GM12874 (cell line): ENCODE data around the gene ITGA2B.

ENCODE experiments used
- TF ChIP-seq, protein P1 (sequence below): IDR thresholded peaks from 2 replicates; pipeline ENCODE4 v1.5.1; 2011; ENCODE audit warnings: low read depth, mild to moderate bottlenecking, control low read depth, low read length, moderate library complexity; ENCODE audit not compliant: insufficient read depth

ITGA2B gene

DNA sequence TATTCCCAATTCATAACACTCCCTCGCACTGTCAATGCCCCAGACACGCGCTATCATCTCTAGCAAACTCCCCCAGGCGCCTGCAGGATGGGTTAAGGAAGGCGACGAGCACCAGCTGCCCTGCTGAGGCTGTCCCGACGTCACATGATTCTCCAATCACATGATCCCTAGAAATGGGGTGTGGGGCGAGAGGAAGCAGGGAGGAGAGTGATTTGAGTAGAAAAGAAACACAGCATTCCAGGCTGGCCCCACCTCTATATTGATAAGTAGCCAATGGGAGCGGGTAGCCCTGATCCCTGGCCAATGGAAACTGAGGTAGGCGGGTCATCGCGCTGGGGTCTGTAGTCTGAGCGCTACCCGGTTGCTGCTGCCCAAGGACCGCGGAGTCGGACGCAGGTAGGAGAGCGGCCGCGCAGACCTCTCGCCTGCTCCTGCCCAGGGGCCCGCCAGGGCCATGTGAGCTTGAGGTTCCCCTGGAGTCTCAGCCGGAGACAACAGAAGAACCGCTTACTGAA, 44.5 kb downstream of the ITGA2B start, which contains the start of gene GRN:
Gene GRN (plus strand): TSS at position 364 of the 515 bp plus-strand sequence. CDS start 3,863 bp downstream, outside the sequence.
- TF ChIP-seq, protein P1, sequence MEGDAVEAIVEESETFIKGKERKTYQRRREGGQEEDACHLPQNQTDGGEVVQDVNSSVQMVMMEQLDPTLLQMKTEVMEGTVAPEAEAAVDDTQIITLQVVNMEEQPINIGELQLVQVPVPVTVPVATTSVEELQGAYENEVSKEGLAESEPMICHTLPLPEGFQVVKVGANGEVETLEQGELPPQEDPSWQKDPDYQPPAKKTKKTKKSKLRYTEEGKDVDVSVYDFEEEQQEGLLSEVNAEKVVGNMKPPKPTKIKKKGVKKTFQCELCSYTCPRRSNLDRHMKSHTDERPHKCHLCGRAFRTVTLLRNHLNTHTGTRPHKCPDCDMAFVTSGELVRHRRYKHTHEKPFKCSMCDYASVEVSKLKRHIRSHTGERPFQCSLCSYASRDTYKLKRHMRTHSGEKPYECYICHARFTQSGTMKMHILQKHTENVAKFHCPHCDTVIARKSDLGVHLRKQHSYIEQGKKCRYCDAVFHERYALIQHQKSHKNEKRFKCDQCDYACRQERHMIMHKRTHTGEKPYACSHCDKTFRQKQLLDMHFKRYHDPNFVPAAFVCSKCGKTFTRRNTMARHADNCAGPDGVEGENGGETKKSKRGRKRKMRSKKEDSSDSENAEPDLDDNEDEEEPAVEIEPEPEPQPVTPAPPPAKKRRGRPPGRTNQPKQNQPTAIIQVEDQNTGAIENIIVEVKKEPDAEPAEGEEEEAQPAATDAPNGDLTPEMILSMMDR: no peak

- TF ChIP-seq, protein P1: no peak
These were observed 45.8 kb downstream of the ITGA2B start for GRCh38 chr17:44343510-44344209.

DNA sequence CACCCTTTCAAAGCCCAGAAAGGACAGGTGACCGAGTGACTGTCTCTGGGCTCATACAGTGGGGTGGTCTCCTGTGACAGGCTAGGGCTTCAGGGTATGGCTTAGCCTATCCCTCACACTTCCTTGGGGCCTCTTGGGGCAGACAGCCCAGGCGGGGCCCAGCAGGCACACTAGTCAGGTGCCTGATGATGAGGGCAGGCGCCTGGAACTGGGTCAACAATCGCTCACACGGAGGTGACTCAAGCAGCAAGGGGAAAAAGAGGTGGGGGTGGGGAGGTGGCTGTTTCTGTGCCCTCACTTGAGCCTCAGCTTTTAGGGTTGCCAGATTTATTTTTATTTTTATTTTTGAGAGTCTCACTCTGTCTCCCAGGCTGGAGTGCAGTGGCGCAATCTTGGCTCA, 50.7 kb downstream of the ITGA2B start:
- TF ChIP-seq, protein P1: no peak

GRCh38 chr17:44335968-44336367, 53.5 kb downstream of the ITGA2B start:
- TF ChIP-seq, protein P1: no peak

- TF ChIP-seq, protein P1: no peak
These were observed 53.9 kb downstream of the ITGA2B start for GRCh38 chr17:44335564-44335963.

DNA sequence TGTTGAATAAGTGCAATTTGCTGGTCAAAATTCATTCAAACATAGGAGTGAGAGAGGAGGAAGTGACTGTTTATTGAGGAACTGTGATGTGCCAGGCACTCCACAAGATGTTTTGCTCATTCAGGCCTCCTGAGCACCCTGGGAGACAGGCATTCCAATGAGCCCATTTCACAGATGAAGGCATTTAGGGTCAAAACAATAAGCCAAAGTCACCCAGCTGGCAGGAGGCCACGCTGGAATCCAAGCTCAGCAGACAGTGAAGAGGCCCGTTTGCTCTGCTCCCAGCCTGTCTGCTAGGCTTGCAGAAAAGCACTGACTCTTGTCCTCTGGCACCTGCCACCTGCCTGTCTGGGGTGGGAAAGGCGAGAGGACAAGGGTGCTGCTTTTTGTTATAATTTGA, 54.7 kb downstream of the ITGA2B start:
- TF ChIP-seq, protein P1: no peak

GRCh38 chr17:44334315-44334714, 55.1 kb downstream of the ITGA2B start:
- TF ChIP-seq, protein P1: no peak
